GM23338 (cell line): ENCODE data around the gene MTHFSD.

Experiments used
- CTCF ChIP-seq, 2 experiments: fragments of 200-600 bp in 1 of 2; sonication (generic) in 1 of 2; conservative IDR thresholded peaks; 2 replicates each; pipeline versions ENCODE4 v1.5.1 to v1.6.1; 2016 to 2017; ENCODE audit warnings: antibody characterized with exemption in 2 of 2, low read depth in 2 of 2, mild to moderate bottlenecking in 2 of 2, moderate library complexity in 1 of 2
- EZH2 ChIP-seq: fragments of 200-600 bp; sonication (generic); IDR thresholded peaks from one replicate; pipeline ENCODE4 v1.8.0; 2017; ENCODE audit warnings: antibody characterized with exemption, mild to moderate bottlenecking, low read depth; ENCODE audit not compliant: unreplicated experiment
- EZH2phosphoT487 ChIP-seq: fragments of 200-600 bp; sonication (generic); IDR thresholded peaks from one replicate; pipeline ENCODE4 v1.8.1; 2018; ENCODE audit warnings: antibody characterized with exemption; ENCODE audit not compliant: unreplicated experiment
- REST ChIP-seq: IDR thresholded peaks from one replicate; pipeline ENCODE4 v1.6.1; 2018; ENCODE audit warnings: antibody characterized with exemption; ENCODE audit not compliant: unreplicated experiment

- TF ChIP-seq CTCF (conservative IDR thresholded peaks at IDR 0.05; ENCODE audit: low read depth in 2 of 2) (no peak), EZH2 (peak; percentile 95), EZH2phosphoT487 (peak; percentile 95), REST (no peak)
These were observed 56.2 kb downstream of the MTHFSD start for GRCh38 chr16:86498671-86499439.
